ENCODE results near the gene ACTR10. TPM values are rescaled to one million over a fixed set of nuclear protein-coding genes. Genes with fewer than 3 reads are reported as not detected.
A peak's percentile ranks its signal among the peaks of the same experiment; 100 is the strongest.

The ACTR10 gene
- total RNA-seq, 1 experiment from 2014 or later, result 30.9 TPM

DNA sequence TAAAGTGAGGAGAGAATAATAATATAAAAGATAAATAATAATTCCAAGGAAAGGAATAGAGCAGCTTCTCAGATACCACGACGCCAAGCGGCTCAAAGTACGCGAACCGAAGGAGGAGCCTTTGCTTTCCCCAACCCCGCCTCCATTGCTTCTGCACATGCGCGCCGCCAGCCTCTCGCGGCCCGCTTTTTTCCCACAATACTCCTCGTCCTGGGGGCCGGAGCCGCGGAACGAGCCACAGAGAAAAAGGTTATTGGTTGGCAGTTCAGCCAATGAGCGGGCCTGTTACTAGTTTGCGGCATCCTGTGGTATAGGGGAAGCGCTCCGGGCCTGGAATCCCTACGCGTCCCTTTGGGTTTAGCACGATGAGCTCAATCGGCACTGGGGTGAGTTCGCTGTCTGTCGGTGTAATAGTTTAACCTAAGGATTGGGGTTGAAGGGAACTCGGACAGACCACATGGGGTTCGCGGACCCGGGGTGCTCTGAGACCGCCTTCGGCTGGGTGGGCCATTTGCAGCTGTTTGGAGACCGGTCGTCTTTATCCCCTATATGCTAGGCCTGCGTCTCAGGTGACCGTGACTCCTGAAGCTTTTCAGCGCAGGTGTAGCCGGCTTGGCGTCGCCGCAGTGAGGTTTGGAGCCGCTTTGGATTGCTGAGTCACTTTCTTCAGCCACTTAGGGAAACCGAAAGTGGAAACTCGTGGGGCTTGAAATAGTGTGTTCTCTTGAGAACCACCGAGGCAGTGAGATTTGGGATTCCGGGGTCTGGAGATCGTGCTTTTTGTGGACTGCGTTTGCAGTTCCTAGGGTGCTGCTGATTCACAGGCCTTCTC lies 44.8 kb downstream of the ACTR10 start, which contains the start of gene PSMA3 (continued):
- TF ChIP-seq ARID4B (CRISPR knock-in tag; IDR thresholded peaks at IDR 0.05; ENCODE audit: borderline replicate concordance) (peak; percentile 67; the same call in 1 of the 2 replicates), CBFB (CRISPR knock-in tag; IDR thresholded peaks at IDR 0.05; ENCODE audit: low read depth) (no peak), ZNF671 (CRISPR knock-in tag; IDR thresholded peaks at IDR 0.05) (no peak), CDX4 (CRISPR knock-in tag; IDR thresholded peaks at IDR 0.05; ENCODE audit: borderline replicate concordance) (no peak), JUN (CRISPR knock-in tag; IDR thresholded peaks at IDR 0.05) (0 out of 2 replicates have a peak, but pooled peaks have one; percentile 31), ESRRA (CRISPR knock-in tag; IDR thresholded peaks at IDR 0.05; ENCODE audit: borderline replicate concordance) (no peak), NR1H2 (CRISPR knock-in tag; IDR thresholded peaks at IDR 0.05) (no peak), NR3C1 (CRISPR knock-in tag; conservative IDR thresholded peaks at IDR 0.05; ENCODE audit: low read depth) (no peak), OVOL2 (CRISPR knock-in tag; IDR thresholded peaks at IDR 0.05; ENCODE audit: borderline replicate concordance) (no peak), SP1 (CRISPR knock-in tag; conservative IDR thresholded peaks at IDR 0.05) (peak; percentile 49), CREB1 (CRISPR knock-in tag; IDR thresholded peaks at IDR 0.05) (no peak), RORB (CRISPR knock-in tag; IDR thresholded peaks at IDR 0.05) (no peak), USF1 (CRISPR knock-in tag; IDR thresholded peaks at IDR 0.05) (no peak), NFATC4 (CRISPR knock-in tag; IDR thresholded peaks at IDR 0.05) (no peak), CTCF (IDR thresholded peaks at IDR 0.05) (no peak), EMX1 (CRISPR knock-in tag; IDR thresholded peaks at IDR 0.05) (no peak), NR2C2 (CRISPR knock-in tag; IDR thresholded peaks at IDR 0.05) (no peak), ELF4 (CRISPR knock-in tag; IDR thresholded peaks at IDR 0.05; ENCODE audit: low read depth) (no peak), IRF1 (CRISPR knock-in tag; IDR thresholded peaks at IDR 0.05) (peak; percentile 69; the same call in 1 of the 2 replicates), ZMAT4 (CRISPR knock-in tag; IDR thresholded peaks at IDR 0.05) (no peak)
- TF ChIP-seq, protein P1, sequence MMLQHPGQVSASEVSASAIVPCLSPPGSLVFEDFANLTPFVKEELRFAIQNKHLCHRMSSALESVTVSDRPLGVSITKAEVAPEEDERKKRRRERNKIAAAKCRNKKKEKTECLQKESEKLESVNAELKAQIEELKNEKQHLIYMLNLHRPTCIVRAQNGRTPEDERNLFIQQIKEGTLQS (CRISPR knock-in tag; conservative IDR thresholded peaks at IDR 0.05), result no peak
- TF ChIP-seq, protein P2, sequence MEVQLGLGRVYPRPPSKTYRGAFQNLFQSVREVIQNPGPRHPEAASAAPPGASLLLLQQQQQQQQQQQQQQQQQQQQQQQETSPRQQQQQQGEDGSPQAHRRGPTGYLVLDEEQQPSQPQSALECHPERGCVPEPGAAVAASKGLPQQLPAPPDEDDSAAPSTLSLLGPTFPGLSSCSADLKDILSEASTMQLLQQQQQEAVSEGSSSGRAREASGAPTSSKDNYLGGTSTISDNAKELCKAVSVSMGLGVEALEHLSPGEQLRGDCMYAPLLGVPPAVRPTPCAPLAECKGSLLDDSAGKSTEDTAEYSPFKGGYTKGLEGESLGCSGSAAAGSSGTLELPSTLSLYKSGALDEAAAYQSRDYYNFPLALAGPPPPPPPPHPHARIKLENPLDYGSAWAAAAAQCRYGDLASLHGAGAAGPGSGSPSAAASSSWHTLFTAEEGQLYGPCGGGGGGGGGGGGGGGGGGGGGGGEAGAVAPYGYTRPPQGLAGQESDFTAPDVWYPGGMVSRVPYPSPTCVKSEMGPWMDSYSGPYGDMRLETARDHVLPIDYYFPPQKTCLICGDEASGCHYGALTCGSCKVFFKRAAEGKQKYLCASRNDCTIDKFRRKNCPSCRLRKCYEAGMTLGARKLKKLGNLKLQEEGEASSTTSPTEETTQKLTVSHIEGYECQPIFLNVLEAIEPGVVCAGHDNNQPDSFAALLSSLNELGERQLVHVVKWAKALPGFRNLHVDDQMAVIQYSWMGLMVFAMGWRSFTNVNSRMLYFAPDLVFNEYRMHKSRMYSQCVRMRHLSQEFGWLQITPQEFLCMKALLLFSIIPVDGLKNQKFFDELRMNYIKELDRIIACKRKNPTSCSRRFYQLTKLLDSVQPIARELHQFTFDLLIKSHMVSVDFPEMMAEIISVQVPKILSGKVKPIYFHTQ (CRISPR knock-in tag; IDR thresholded peaks at IDR 0.05), result no peak
- TF ChIP-seq, protein P3, sequence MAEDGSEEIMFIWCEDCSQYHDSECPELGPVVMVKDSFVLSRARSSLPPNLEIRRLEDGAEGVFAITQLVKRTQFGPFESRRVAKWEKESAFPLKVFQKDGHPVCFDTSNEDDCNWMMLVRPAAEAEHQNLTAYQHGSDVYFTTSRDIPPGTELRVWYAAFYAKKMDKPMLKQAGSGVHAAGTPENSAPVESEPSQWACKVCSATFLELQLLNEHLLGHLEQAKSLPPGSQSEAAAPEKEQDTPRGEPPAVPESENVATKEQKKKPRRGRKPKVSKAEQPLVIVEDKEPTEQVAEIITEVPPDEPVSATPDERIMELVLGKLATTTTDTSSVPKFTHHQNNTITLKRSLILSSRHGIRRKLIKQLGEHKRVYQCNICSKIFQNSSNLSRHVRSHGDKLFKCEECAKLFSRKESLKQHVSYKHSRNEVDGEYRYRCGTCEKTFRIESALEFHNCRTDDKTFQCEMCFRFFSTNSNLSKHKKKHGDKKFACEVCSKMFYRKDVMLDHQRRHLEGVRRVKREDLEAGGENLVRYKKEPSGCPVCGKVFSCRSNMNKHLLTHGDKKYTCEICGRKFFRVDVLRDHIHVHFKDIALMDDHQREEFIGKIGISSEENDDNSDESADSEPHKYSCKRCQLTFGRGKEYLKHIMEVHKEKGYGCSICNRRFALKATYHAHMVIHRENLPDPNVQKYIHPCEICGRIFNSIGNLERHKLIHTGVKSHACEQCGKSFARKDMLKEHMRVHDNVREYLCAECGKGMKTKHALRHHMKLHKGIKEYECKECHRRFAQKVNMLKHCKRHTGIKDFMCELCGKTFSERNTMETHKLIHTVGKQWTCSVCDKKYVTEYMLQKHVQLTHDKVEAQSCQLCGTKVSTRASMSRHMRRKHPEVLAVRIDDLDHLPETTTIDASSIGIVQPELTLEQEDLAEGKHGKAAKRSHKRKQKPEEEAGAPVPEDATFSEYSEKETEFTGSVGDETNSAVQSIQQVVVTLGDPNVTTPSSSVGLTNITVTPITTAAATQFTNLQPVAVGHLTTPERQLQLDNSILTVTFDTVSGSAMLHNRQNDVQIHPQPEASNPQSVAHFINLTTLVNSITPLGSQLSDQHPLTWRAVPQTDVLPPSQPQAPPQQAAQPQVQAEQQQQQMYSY (CRISPR knock-in tag; IDR thresholded peaks at IDR 0.05), result no peak

Data from WTC11 (cell line).